MCF 10A (cell line): Measurements from ENCODE around the gene MTX1. TPM values are rescaled to one million over a fixed set of nuclear protein-coding genes. Genes with fewer than 3 reads are reported as not detected.
"Not testable (repeated sequence)": the region's sequence is repeated elsewhere in the genome, so short reads cannot be mapped to it uniquely, and the experiment has no call there.

Experiments
- BruUV-seq: library from RNA; stranded (reverse); fragments of 400-500 nt; replicated peaks from 2 replicates; lab custom pipeline; 2021; lab: Mats Ljungman, UMichigan
- CTCF ChIA-PET: fragments of 300-600 bp; sonication (Branson Sonifier 250); formaldehyde crosslinking; extraction: SDS; loops from one replicate; lab custom pipeline; 2021; ENCODE audit warnings: antibody characterized with exemption, inconsistent platforms; lab: Yijun Ruan, JAX
- POLR2A ChIA-PET: fragments of 300-600, 350-650 bp; sonication (Branson Sonifier 250); formaldehyde crosslinking; extraction: SDS; loops from one replicate; lab custom pipeline; 2020; ENCODE audit warnings: antibody characterized with exemption, inconsistent platforms; lab: Yijun Ruan, JAX
- DNase-seq: peaks from one replicate; pipeline ENCODE4 v3.0.0-alpha.2; 2018; ENCODE audit not compliant: unreplicated experiment
- H3K27ac Mint-ChIP-seq: one replicate; pipeline ENCODE4 v1.8.0; 2022; ENCODE audit warnings: mild to moderate bottlenecking, low read depth, mixed read lengths; ENCODE audit not compliant: unreplicated experiment
- H3K27me3 Mint-ChIP-seq: one replicate; pipeline ENCODE4 v1.8.0; 2022; ENCODE audit warnings: mixed read lengths; ENCODE audit not compliant: insufficient read depth, unreplicated experiment
- H3K36me3 Mint-ChIP-seq: one replicate; pipeline ENCODE4 v1.8.0; 2022; ENCODE audit warnings: mild to moderate bottlenecking, moderate library complexity, mixed read lengths; ENCODE audit not compliant: insufficient read depth, unreplicated experiment
- H3K4me1 Mint-ChIP-seq: one replicate; pipeline ENCODE4 v1.8.0; 2022; ENCODE audit warnings: mixed read lengths; ENCODE audit not compliant: insufficient read depth, unreplicated experiment
- H3K4me3 Mint-ChIP-seq: one replicate; pipeline ENCODE4 v1.8.0; 2022; ENCODE audit warnings: mild to moderate bottlenecking, moderate library complexity, mixed read lengths; ENCODE audit not compliant: unreplicated experiment
- H3K9me3 Mint-ChIP-seq: one replicate; pipeline ENCODE4 v1.8.0; 2022; ENCODE audit warnings: mixed read lengths; ENCODE audit not compliant: unreplicated experiment
- CTCF ChIP-seq: fragments of 200-600 bp; IDR thresholded peaks from one replicate; pipeline ENCODE4 v1.8.0; 2022; ENCODE audit warnings: antibody characterized with exemption, mild to moderate bottlenecking; ENCODE audit not compliant: unreplicated experiment
- intact Hi-C: fragments of 100-400 bp; cut with micrococcal nuclease; formaldehyde crosslinking; loops from 2 replicates; pipeline ENCODE4 v1.14.1; 2022
- total RNA-seq: library from RNA; stranded (reverse); gene quantifications from 2 replicates; pipeline ENCODE4 v1.2.3, GENCODE V29; 2022

Gene MTX1
- total RNA-seq, 1 experiment from 2014 or later: 67.4 TPM

- ChIA-PET CTCF (interaction anchor here (0.5 to 9.1 kb wide), 10 partner anchors 14 to 432 kb away, joined by 3 to 111 read pairs (median 3); partner anchors contain the start of gene KRTCAP2), POLR2A (interaction anchor here (0.6 to 9.2 kb wide), 15 partner anchors 10 to 376 kb away, joined by 3 to 131 read pairs (median 7); partner anchors contain the start of genes CKS1B, CLK2, FLAD1 and KRTCAP2)
- no peak for DNase-seq
- intact Hi-C loops: loop anchor here (5.0 kb wide), 1 partner anchor 53 kb away; the partner anchor contains the start of gene SCAMP3
- peaks cover 22% of the 10 kb centered on the region for H3K4me1 Mint-ChIP-seq
- TF ChIP-seq CTCF: no peak
- H3K9me3 Mint-ChIP-seq: no peaks in the 10 kb centered on the region
- peak overlapping the region; percentile 91 for H3K27ac Mint-ChIP-seq
- peaks cover 32% of the 10 kb centered on the region for H3K36me3 Mint-ChIP-seq
- H3K27me3 Mint-ChIP-seq: no peaks in the 10 kb centered on the region
- TSS peak; percentile 82 for BruUV-seq
- peak overlapping the region; percentile 76 for H3K4me3 Mint-ChIP-seq
These were observed 822 bp downstream of the MTX1 start for GRCh38 chr1:155209312-155209721.

GRCh38 chr1:155210314-155211104 lies 2.0 kb downstream of the MTX1 start:
- H3K9me3 Mint-ChIP-seq: no peaks in the 10 kb centered on the region
- H3K4me3 Mint-ChIP-seq: peak overlapping the region; percentile 76
- H3K4me1 Mint-ChIP-seq: peaks cover 28% of the 10 kb centered on the region
- H3K27me3 Mint-ChIP-seq: no peaks in the 10 kb centered on the region
- POLR2A ChIA-PET: interaction anchor here (0.6 to 9.2 kb wide), 7 partner anchors 14 to 237 kb away, joined by 3 to 131 read pairs (median 4); partner anchors contain the start of genes CKS1B, KRTCAP2 and SCAMP3
- CTCF ChIA-PET: interaction anchor here (0.6 to 9.1 kb wide), 7 partner anchors 15 to 441 kb away, joined by 3 to 111 read pairs (median 4); partner anchors contain the start of gene KRTCAP2
- no TSS peak for BruUV-seq
- DNase-seq: no peak
- no peak for TF ChIP-seq CTCF
- peak overlapping the region; percentile 3 for H3K27ac Mint-ChIP-seq
- H3K36me3 Mint-ChIP-seq: peaks cover 36% of the 10 kb centered on the region
- intact Hi-C loops: no loop called here

GRCh38 chr1:155211381-155212050 lies 3.0 kb downstream of the MTX1 start:
- BruUV-seq, H3K4me3 Mint-ChIP-seq, H3K27me3 Mint-ChIP-seq, DNase-seq, H3K9me3 Mint-ChIP-seq, intact Hi-C loops: not testable (repeated sequence)
- CTCF ChIA-PET: interaction anchor here (0.6 to 4.9 kb wide), 5 partner anchors 12 to 440 kb away, joined by 3 to 78 read pairs (median 3); no protein-coding TSS in a partner anchor
- Mint-ChIP-seq H3K36me3 (peaks cover 37% of the 10 kb centered on the region), H3K4me1 (peaks cover 28% of the 10 kb centered on the region), H3K27ac (peak overlapping the region; percentile 27)
- POLR2A ChIA-PET: interaction anchor here (1.1 to 1.3 kb wide), 3 partner anchors 13 to 33 kb away, joined by 3 to 6 read pairs (median 4); no protein-coding TSS in a partner anchor

GRCh38 chr1:155212051-155212440 lies 3.6 kb downstream of the MTX1 start:
- H3K4me3 Mint-ChIP-seq, intact Hi-C loops, H3K9me3 Mint-ChIP-seq, DNase-seq, H3K27ac Mint-ChIP-seq, BruUV-seq, H3K27me3 Mint-ChIP-seq: not testable (repeated sequence)
- Mint-ChIP-seq H3K36me3 (peaks cover 33% of the 10 kb centered on the region), H3K4me1 (peaks cover 24% of the 10 kb centered on the region)
- ChIA-PET POLR2A (interaction anchor here (1.1 to 1.3 kb wide), 3 partner anchors 12 to 32 kb away, joined by 3 to 6 read pairs (median 4); no protein-coding TSS in a partner anchor), CTCF (interaction anchor here (1.3 kb wide), 1 partner anchor 11 kb away, joined by 4 read pairs; no protein-coding TSS in a partner anchor)

- BruUV-seq, DNase-seq, H3K27ac Mint-ChIP-seq, H3K27me3 Mint-ChIP-seq, H3K9me3 Mint-ChIP-seq, POLR2A ChIA-PET, intact Hi-C loops, H3K4me3 Mint-ChIP-seq: not testable (repeated sequence)
- CTCF ChIA-PET: interaction anchor here (1.0 kb wide), 1 partner anchor 39 kb away, joined by 3 read pairs; no protein-coding TSS in a partner anchor
- H3K36me3 Mint-ChIP-seq: peaks cover 26% of the 10 kb centered on the region
- peaks cover 27% of the 10 kb centered on the region for H3K4me1 Mint-ChIP-seq
These were observed 6.2 kb downstream of the MTX1 start for GRCh38 chr1:155214702-155215101.
